Stimulated activated CD8-positive, alpha-beta memory T cell treated with anti-CD3 and anti-CD28 coated beads, Interleukin-7, amount 100 ng/mL, for 24 hours (primary cell): ENCODE data around the gene PUSL1.
"Not testable (repeated sequence)": the region's sequence is repeated elsewhere in the genome, so short reads cannot be mapped to it uniquely, and the experiment has no call there.

Source experiments
- DNase-seq: peaks from one replicate; pipeline ENCODE4 v3.0.0-alpha.2; 2020; ENCODE audit warnings: low read depth

Gene PUSL1

DNA sequence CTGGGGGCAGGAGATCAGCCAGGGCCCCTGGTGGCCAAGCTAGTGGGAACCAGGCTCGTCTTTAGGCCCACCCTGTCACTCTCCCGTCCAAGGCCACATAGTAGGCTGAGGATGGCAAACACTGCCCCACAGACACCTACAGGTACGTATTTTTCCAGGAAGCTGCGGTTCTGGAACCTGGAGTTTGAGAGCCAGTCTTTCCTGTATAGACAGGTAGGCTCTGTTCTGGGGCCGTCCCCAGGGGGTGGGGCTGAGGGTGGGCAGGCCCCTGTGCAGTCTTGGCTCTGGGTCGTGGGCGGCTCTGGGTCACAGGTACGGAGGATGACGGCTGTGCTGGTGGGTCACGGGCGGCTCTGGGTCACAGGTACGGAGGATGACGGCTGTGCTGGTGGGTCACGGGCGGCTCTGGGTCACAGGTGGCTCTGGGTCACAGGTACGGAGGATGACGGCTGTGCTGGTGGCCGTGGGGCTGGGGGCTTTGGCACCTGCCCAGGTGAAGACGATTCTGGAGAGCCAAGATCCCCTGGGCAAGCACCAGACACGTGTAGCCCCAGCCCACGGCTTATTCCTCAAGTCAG is 2.2 kb downstream of the PUSL1 start:
- no peak for DNase-seq

DNA sequence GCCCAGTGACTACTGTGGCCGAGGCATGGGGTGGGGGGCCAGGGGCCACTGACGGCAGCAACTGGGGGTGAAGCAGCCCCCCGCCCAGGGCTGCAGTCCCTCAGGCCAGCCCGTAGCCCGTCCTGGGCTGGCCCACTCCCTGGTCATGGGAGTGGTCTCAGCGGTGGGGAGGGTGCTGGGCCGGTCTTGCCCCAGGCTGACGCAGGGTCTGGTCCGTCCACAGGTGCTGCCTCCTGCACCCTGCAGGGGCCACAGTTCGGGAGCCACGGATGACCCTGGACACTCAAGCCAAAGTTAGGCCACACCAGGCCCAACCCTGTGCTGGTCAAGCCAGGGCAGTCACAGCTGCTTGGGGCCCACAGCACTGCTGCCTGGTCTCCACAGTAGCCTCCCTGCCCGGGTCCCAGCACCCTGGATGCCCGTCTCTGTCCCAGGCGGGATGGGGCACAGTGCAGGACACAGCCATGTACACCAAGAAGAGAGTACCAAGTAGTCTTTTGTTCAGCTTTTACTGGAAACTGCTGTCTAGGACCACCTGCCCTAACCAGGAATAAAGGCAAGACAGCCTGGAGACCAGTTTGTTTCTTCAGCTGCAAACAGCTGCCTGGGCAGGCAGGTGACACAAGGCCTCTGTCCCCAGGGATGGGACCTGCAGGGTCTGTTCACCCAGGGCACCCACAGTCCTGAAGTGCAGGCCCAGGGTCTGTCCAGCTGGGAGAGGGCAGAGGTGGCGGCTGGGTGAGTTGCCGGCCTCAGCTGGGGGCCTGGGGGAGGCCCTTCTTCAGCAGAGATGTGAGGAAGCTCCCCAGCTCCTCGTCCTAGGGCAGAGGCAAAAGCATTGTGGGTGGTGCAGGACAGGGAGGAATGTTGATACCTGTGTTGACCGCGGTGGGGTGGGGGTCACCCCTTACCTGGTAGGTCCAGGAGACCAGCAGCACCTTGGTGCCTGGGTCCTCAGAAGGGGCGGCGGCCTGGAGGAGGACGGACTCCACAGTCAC is 3.0 kb downstream of the PUSL1 start:
- no peak for DNase-seq

- no peak for DNase-seq
Measured at GRCh38 chr1:1312450-1313314, 4.3 kb downstream of the PUSL1 start.

- no peak for DNase-seq
Measured at GRCh38 chr1:1313500-1314236, 5.3 kb downstream of the PUSL1 start.

- DNase-seq: no peak
Measured at GRCh38 chr1:1314237-1314586, 5.8 kb downstream of the PUSL1 start.

GRCh38 chr1:1314678-1315335 is 6.4 kb downstream of the PUSL1 start:
- no peak for DNase-seq

DNA sequence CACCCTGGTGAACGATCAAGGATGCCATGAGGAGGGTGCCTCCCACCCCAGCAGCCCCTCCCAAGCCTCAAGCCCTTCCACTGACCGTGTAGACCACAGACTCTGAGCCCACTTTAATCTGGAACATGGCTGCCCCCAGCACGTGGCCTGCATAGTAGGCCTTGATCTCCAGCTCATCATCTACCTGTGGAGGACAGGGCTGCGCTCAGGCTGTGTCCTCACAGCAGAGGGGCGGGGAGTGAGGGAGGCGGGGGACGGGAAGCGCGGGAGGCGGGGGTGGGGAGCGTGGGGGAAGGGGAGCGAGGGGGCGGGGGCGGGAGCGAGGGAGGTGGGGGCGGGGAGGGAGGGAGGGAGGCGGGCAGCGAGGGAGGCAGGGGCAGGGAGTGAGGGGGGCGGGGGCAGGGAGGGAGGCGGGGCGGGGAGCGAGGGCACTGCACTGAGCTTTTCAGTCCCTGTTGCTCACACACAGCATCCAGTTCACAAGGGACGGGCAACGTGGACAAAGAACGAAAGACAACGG is 7.1 kb downstream of the PUSL1 start:
- DNase-seq: no peak

DNA sequence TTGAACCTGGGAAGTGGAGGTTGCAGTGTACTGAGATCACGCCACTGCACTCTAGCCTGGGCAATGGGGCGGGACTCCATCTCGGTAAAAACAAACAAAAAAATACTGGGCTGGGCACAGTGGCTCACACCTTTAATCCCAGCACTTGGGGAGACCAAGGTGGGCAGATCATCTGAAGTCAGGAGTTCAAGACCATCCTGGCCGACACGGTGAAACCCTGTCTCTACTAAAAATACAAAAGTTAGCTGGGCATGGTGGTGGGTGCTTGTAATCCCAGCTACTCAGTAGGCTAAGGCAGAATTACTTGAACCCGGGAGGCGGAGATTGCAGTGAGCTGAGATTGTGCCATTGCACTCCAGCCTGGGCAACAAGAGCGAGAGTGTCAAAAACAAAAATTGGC is 7.8 kb downstream of the PUSL1 start:
- not testable (repeated sequence) for DNase-seq

- no peak for DNase-seq
Measured at GRCh38 chr1:1317420-1317819, 9.0 kb downstream of the PUSL1 start.

DNA sequence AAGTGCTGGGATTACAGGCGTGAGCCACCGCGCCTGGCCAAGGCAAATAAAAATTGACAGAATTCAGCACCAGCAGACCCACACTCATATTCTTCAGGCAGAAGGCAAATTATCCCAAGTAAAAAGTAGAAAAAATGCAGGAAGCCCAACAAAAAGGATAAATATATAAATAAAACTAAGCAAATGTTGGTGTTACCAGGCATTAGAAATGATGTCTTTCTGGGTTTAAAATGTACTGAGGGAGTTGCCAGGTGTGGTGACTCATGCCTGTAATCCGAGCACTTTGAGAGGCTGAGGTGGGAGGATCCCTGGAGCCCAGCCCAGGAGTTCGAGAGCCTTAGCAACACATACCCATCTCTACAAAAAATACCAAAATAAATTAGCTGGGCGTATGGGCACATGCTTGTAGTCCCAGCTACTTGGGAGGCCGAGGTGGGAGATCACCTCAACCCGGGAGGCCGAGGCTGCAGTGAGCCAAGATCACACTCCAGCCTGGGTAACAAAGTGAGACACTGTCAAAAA is 9.8 kb downstream of the PUSL1 start:
- DNase-seq: no peak

DNA sequence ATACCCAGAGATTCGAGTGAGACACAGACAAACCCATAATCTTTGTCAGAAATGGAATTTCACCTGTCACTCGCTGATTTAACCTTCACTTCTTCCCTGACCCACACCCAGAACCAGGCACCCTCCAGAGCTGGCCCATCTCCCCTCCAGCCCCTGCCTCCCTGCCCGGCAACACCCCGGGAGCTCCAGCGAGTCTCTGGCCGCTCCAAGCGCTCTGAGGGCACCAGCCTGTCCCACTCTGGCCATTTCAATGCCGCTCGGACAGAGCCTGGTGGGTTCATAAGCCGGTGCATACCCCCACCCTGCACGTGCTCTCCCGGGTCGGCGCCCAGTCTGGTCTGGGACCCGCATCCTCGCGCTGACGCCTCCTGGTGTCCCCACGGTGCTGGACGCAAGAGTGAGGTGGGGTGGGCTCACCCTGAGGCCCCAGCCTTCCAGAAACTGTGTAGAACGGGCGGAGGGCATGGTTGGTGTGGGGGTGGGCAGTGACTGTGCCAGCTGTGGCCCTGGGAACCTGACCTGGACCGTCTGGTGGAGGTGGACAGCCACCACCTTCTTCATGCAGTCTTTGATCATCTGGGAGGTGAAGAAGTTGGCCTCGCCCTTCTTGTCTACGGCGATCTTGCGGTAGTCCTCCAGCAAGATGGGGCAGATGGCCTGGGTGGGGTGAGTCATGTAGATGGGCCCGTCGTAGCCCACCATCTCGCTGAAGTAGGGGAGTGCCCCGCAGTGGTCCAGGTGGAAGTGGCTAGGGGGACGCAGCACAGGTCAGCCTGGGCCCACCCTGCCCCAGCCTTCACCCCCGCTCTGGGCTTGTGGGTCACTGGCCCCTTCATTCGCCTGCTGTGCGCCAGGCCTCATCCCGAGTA is 10.6 kb downstream of the PUSL1 start:
- no peak for DNase-seq

GRCh38 chr1:1319646-1319941 is 11.2 kb downstream of the PUSL1 start:
- DNase-seq: no peak

GRCh38 chr1:1320666-1321448 is 12.5 kb downstream of the PUSL1 start:
- DNase-seq: no peak

DNA sequence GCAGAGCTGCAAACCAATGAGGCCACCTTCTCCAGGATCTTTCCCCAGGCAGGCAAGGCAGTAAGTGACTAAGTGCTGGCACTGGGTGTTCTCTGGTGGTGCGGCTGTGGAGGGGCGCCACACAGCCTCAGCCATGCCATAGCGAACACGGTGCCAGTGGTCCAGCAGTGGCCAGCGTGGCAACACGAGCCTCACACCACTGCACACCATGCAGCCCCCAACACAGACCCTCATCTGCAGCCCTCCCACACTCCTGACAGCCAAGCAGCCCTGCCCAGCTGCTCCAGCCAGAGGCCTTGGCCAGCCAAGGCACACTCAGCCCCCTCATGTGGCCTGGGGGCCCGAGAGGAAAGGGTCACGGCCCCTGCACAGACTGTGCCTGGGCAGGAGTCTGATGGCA is 13.1 kb downstream of the PUSL1 start:
- DNase-seq: no peak

GRCh38 chr1:1322418-1322817 is 14.0 kb downstream of the PUSL1 start:
- DNase-seq: no peak

GRCh38 chr1:1322952-1323351 is 14.6 kb downstream of the PUSL1 start:
- DNase-seq: no peak

DNA sequence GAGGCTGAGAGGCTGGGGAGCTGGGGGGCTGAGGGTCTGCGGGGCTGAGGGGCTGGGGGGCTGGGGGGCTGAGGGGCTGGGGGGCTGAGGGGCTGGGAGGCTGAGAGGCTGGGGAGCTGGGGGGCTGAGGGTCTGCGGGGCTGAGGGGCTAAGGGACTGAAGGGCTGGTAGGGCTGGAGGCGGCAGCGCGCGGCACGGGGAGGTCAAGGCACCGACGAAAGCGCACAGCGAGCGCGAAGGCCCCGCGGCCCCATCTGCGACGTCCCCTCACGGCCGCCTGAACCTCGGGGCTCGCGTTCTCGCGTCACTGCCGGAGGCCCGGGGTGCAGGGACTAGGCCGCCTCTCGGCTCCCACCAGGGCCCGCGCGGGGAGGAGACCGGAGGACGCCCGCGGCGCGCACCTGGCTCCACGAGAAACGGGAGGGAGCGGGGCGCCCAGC is 15.7 kb downstream of the PUSL1 start:
- no peak for DNase-seq

DNA sequence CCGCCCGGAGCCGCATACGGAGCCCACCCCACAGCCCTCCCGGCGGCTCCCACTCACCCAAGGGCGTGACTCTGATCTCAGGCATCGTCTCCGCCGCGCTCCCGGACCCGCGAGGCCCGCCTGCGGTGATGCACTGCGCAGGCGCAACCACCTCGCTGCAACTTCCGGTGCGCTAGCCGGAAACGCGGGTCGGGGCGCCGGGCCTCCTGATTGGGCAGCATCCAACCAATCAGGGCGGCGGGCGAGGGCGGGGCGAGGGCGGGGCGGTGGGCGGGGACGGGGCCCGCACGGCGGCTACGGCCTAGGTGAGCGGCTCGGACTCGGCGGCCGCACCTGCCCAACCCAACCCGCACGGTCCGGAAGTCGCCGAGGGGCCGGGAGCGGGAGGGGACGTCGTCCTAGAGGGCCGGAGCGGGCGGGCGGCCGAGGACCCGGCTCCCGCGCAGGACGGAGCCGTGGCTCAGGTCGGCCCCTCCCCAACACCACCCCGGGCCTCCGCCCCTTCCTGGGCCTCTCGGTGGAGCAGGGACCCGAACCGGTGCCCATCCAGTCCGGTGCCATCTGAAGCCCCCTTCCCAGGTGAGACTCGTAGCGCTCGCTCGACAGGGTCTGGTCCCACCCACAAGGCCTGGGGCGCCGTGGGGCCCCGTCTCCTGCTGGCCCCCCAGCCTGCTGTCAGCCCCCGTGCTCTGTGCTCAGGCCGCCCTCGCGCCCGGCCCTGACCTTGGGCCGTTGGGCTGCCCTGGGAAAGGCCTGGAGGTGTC is 16.3 kb downstream of the PUSL1 start, which contains the start of the genes CPTP and INTS11:
CPTP (plus strand) TSS at position 279 of the 764 bp plus-strand sequence. CDS start 2,109 bp downstream, outside the sequence.
INTS11 (minus strand) TSS at position 137 of the 764 bp plus-strand sequence; CDS start at position 85, 52 bp downstream.
- DNase-seq: peak; percentile 88
